HG03039 (cell line): Measurements from ENCODE around the gene TM7SF2.
A peak's percentile ranks its signal among the peaks of the same experiment; 100 is the strongest.

Experiments
- ATAC-seq: cut with Tn5 transposase; IDR thresholded peaks from one replicate; pipeline ENCODE4 v1.9.1; 2021; ENCODE audit warnings: mild to moderate bottlenecking, moderate library complexity; ENCODE audit not compliant: unreplicated experiment

The TM7SF2 gene

DNA sequence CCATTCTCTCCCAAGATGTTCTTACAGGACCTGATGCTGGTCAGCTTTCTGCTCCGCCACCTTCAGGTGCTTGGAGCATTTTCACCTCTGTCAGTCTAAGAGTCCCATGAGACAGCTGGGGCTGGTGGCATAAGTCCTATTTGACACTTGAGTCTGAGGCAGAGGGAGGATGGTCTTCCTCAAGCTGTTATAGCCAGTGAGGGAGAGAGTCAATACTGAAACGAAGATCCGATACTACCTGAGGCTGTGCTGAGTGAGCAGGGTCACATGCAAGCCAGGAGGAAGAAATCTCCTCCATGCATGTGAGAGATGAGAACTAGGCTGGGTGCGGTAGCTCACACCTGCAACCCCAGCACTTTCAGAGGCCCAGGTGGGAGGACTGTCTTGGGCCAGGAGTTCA lies 22.1 kb upstream of the TM7SF2 start:
- ATAC-seq, result no peak

DNA sequence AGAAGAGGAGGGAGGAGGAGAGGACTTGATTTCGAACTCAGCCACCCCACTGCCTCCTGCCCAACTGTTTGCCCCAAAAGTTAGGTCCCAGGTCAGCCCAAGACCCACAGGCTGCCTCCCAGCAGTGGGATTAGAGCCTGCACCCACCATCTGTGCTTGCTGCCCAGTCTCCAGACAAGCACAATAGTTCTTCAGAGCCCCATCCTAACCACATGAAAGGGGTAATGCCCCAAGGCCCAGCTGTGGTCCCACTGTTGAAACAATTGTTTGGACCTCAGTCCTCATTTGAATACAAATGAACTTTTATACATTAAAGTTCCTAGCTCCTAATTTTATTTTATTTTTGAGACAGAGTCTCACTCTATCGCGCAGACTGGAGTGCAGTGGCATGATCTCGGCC lies 21.0 kb upstream of the TM7SF2 start:
- ATAC-seq, result no peak

DNA sequence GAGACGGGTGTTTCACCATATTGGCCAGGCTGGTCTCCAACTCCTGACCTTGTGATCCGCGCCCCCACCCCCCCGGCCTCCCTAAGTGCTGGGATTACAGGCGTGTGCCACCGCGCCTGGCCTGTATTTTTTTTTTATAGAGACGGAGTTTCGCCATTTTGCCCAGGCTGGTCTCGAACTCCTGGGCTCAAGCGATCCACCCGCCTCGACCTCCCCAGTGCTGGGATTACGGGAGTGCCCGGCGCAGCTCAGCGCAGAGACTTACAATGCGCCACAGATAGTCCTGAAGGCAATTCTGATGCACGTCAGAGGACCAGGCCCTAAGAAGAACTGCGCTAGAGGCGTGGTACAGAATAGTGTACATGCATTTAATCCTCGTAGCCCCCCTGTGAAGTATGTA lies 16.2 kb upstream of the TM7SF2 start:
- no peak for ATAC-seq

DNA sequence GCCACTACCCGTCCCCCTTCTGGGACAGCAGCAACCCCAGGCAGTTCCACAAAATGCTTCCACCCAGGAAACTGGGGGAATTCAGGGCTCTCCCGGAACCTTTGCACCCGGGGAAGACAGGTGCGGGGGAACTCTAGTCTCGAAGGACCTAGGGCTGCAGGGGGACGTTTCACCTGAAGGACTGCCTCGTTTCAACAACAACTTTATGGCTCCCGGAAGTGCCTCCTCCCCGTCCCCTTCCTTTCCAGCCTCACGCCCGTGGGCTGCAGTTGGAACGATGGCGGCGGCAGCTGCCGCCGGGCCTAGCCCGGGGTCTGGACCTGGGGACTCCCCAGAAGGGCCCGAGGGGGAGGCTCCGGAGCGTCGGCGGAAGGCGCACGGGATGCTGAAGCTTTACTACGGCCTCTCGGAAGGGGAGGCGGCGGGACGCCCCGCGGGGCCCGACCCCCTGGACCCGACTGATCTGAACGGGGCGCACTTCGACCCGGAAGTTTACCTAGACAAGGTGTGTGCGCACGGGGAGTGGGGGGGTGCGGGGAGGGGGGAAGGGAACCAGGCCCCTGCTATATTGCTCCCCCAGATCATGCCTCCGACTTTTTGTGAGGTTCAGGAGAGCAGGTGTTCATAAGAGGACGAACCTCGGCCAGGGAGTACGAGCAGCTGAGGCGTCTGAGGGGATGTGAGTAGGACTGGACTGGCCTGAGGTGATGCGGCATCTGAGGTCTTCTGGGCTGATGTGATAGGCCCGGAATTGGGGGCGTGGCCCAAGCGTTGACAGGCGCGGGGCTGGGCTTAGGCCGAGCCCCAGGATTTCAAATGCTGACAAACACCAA lies 15.5 kb upstream of the TM7SF2 start, which contains the start of gene VPS51:
Gene VPS51 (plus strand): TSS at position 241 of the 833 bp plus-strand sequence. CDS start 37 bp downstream, at position 278.
- peak; percentile 70 for ATAC-seq

DNA sequence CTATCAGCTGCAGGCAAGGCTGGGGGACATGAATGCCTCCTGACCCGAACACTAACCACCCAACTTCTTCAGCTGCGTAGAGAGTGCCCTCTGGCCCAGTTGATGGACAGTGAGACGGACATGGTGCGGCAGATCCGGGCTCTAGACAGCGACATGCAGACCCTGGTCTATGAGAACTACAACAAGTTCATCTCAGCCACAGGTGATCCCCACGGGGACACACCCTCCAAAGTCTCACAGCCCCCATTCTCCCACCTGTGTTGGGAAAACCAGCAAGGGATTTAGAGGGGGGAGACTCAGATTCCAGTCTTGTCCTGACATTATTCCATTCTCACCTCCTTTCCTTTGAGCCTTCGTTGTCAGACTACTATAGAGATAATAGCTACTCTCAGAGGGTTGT lies 14.7 kb upstream of the TM7SF2 start:
- ATAC-seq, result no peak

DNA sequence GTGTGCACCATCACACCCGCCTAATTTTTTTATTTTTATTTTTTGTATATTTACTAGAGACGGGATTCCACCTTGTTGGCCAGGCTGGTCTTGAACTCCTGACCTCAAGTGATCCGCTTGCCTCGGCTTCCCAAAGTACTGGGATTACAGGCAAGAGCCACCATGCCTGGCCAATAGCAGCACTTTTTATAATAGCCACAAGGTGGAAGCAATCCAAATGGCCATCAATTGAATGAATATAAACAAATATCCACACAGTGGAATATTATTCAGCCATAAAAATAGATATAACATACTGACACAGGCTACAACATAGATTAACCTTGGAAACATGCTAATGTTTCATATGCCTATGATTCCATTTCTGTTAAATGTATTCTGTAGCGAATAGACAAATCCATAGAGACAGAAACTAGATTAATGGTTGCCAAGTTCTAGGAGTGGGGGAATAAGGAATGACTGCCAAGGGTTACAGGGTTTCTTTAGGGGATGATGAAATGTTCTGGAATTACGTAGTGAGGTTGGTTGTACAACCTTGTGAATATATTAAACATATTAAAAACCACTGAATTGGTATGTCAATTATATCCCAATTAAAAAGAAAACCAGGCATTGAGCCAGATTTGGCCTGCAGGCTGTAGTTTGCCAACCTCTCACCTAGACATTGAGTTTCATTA lies 10.9 kb upstream of the TM7SF2 start:
- ATAC-seq, result no peak

DNA sequence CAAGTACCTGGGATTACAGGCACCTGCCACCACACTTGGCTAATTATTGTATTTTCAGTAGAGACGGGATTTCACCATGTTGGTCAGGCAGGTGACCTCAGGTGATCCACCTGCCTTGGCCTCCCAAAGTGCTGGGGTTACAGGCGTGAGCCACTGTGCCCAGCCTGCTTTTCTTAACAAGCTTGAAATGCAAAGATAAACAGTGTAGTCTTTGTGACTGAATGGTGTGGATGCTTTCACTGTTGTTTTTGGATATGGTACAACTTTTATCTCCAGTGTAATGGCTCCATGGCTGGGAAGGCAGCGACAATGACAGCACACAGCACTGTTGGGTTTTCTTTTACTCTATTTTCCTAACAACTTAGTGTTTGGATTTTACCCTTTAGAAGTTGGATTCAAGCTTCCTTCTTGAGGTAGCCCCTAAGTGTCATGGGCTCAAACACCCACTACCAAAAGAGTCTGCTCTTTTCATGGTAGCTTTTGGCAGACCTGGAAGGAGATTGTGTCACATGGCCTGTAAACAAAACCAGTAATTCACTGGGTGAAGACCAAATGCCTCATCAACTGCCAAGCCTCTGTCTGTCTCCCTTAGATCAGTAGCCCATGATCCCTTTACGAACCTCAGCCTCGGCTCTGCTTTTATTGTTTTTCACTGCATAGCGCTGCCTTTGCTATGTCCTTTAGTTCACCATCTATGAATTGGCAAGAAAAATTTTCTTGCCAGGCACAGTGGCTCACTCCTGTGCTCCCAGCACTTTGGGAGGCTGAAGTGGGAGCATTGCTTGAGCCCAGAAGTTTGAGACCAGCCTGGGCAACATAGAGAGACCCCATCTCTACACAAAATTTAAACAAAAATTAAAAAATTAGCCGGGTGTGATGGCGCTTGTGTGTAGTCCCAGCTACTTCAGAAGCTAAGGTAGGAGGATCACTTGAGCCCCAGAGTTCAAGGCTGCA lies 9.3 kb upstream of the TM7SF2 start:
- no peak for ATAC-seq

DNA sequence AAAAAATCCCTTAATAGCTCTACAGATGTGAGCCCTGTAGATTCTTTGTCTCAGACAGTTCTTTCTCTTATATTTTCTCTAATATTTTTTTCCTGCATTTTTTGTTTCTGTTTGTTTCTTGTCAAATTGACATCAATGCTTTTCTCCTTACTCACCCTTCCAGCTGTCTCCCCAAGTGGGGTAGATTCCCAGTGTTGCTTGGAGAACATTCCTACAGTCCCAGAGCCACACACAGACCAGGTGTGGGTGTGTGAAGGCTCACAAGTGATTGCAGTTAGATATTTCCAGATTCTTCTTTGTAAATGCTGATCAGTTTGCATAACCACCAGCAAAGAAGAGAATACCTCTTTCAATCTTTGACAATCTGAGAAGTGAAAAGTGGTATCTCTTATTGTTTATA lies 8.2 kb upstream of the TM7SF2 start:
- no peak for ATAC-seq

DNA sequence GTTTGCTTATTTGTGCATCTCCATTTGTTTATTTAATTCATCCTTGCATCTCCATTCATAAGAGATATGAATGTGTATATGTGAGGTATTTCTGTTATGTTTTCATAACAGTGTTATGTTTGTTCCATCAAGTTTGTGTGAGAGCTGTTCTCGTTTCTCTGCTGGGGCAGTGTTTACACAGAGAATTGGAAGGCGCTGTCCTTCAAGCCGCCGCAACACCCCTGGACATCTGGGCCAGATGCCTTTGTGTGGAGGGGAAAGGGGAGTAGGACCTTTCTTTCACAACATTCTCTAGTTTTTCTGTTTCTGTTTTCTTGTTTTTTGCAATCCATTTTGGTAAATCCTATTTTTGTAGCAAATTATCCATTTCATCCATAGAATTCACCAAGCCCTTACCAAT lies 7.0 kb upstream of the TM7SF2 start:
- ATAC-seq, result no peak

DNA sequence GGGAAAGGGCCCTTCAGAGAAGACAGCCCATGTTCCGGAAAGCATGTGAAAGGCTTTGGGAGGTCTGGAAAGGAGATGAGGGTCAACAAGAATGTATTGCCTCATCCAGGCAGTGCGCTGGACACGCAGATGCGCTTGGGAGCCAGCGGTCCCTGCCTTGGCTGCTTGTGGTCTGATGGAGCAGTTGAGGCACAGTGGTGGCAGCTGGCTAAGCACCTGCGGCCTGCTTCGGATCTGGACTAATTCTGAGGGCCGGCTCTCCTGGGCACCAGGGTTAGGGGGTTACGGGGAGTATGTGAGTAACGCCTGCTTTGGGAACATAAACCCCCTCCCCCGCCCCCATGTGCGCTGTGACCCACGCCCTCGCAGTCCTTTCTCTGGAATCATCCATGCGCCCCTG lies 4.6 kb upstream of the TM7SF2 start:
- no peak for ATAC-seq

DNA sequence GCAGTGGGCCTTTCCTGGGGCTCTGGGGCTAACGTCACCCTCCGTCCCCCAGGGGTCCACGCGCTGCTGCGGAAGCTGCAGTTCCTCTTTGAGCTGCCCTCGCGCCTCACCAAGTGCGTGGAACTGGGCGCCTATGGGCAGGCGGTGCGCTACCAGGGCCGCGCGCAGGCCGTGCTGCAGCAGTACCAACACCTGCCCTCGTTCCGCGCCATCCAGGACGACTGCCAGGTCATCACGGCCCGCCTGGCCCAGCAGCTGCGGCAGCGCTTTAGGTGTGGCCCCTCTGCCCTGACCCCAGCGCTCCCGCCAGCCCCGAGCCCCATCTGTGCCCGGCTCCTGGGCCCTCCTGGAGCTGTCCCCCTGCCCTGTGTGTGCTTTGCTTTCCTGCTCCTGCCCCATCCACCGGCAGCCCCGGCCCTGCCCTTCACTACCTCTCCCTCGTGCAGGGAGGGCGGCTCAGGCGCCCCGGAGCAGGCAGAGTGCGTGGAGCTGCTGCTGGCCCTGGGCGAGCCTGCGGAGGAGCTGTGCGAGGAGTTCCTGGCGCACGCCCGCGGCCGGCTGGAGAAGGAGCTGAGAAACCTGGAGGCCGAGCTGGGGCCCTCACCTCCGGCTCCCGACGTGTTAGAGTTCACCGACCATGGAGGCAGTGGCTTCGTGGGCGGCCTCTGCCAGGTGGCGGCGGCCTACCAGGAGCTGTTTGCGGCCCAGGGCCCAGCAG lies 3.8 kb upstream of the TM7SF2 start:
- ATAC-seq, result no peak

DNA sequence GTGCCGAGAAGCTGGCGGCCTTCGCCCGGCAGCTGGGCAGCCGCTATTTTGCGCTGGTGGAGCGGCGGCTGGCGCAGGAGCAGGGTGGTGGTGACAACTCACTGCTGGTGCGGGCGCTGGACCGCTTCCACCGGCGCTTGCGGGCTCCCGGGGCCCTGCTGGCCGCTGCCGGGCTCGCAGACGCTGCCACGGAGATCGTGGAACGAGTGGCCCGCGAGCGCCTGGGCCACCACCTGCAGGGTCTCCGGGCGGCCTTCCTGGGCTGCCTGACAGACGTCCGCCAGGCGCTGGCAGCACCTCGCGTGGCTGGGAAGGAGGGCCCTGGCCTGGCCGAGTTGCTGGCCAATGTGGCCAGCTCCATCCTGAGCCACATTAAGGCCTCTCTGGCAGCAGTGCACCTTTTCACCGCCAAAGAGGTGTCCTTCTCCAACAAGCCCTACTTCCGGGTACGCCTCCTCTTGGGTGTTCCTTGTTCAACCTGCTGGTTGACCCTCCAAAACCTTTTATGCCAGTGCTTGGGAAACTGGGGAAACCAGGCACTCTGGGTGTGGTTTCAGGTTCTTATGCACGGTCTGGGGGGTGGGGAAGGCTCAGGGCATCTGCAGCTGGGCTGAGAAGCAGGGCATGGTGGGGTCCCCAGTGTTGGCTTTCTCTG lies 3.1 kb upstream of the TM7SF2 start:
- no peak for ATAC-seq

DNA sequence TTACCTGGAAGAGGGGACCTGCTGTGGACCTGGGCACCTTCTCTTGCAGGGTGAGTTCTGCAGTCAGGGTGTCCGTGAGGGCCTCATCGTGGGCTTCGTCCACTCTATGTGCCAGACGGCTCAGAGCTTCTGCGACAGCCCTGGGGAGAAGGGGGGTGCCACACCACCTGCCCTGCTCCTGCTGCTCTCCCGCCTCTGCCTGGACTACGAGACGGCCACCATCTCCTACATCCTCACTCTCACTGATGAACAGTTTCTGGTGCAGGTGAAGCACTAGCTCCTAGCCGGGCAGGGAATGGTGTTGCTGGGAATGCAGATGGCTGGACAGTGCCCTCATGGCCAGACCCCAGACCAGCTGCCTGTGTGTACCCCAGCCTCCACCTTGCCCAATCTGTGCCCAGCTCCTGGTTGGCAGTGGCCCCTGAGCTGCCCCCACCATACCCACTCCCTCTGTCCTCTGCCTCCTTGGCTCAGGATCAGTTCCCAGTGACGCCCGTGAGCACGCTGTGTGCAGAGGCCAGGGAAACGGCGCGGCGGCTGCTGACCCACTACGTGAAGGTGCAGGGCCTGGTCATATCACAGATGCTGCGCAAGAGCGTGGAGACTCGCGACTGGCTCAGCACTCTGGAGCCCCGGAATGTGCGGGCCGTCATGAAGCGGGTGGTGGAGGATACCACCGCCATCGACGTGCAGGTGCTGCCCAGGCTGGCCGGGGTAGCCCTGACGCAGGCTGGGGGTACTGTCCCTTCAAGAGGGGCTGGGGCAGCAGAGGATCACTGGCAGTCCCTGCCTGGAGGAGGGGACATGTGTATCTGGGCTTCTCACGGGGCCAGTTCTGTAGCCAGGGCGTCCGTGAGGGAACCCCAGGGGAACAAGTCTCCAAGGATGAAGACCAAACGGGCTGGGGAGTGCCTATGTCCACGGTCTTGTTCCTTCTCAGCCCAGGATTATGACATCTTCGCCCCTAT lies 2.2 kb upstream of the TM7SF2 start:
- ATAC-seq, result no peak

DNA sequence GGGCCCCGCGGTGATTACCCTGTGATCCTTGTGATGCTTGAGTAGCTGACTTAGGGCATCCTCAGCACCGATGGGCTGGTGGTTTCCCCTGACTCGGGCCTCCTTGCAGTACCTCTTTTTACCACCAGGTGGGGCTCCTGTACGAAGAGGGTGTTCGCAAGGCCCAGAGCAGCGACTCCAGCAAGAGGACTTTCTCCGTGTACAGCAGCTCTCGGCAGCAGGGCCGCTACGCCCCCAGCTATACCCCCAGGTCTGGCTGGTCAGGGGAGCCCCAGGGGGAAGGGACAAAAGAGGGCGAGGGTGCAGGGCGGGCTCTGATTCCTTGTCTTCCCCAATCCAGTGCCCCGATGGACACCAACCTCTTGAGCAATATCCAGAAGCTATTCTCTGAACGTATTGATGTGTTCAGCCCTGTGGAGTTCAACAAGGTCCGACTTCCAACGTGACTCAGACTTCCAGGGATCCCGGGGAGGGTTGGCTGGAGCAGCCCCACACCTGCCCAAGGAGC lies 1.3 kb upstream of the TM7SF2 start:
- ATAC-seq, result no peak

DNA sequence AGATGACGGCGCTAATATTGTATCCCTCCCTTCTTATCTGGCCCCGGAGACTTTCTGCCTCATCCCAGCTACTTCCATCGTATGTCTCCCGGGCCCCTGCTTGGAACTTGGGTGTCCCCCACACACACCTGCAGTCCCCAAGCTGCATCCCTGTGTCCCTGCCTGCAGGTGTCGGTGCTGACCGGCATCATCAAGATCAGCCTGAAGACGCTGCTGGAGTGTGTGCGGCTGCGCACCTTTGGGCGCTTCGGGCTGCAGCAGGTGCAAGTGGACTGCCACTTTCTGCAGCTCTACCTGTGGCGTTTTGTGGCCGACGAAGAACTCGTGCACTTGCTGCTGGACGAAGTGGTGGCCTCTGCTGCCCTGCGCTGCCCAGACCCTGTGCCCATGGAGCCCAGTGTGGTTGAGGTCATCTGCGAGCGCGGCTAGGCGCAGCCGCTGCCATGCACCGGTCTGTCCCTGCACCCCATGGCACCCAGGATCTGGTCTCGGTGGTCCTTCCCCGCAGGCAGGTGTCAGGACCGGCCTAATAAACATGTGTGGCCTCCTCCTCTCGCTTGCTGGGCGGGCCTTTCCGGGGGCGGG lies 421 bp upstream of the TM7SF2 start:
- no peak for ATAC-seq

DNA sequence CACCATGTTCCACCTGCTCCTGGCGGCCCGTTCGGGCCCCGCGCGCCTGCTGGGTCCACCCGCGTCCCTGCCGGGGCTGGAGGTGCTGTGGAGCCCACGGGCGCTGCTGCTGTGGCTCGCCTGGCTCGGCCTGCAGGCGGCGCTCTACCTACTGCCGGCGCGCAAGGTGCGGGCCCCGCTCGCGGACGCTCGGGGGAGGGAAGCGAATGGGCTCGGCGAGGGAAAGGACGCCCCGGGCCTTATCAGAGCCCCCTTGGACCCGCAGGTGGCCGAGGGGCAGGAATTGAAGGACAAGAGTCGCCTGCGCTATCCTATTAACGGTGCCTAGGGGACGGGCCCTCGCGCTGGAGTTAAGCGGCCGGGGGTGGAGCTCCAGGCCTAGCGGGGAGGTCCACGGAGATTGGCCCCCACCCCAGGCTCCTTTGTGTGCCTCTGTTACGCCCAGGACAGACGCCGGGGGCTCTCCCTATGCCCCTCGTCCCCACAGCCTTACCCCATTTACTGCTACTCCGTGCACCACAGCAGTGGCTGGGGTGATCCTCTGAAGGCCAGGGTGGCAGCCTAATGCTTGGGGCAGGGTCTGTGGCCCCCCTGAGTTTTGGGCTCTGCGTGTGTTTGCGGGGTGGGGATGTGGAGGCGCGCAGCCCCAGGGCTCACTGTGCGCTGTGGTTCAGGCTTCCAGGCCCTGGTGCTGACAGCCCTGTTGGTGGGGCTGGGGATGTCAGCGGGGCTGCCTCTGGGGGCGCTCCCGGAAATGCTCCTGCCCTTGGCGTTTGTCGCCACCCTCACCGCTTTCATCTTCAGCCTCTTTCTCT lies 1.1 kb downstream of the TM7SF2 start:
- ATAC-seq, result no peak

DNA sequence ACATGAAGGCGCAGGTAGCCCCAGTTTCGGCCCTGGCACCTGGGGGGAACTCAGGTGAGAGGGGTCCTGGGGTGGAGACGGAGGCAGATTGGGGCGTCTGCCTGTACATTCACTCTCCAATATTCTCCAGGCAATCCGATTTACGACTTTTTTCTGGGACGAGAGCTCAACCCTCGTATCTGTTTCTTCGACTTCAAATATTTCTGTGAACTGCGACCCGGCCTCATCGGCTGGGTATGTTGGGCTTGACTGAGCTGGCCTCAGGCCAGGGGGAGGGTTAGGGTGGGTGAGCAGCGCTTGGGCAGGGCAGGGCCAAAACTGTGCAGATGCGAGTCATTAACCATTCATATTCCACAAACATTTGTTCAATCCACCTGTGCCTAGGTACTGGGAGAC lies 1.7 kb downstream of the TM7SF2 start:
- no peak for ATAC-seq

DNA sequence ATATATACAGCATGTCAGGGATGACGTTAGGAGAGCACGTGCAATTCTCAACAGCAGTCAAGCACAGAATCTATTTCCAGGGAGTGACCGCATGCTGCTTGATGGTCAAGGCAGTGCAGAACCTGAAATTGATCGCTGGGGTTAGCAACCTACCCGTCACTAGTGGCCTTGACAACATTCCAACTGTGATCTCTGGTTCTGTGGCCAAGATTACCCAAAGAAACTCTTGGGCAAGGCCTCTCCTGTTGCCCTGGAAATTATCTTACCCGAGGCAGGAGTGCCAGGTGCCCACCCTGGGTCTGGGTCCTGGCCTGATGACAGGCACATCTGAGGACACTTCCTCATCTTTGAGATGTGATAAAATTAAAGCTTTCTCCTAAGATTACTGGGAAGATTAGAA lies 2.2 kb downstream of the TM7SF2 start:
- ATAC-seq, result no peak
